Common myeloid progenitor, CD34-positive (primary cell): ENCODE measurements around the gene MYOM3.

Source experiments
- CTCF ChIA-PET: fragments of 350-600 bp; sonication (Branson Sonifier 250); formaldehyde crosslinking; loops from one replicate; lab custom pipeline; 2021; ENCODE audit warnings: antibody characterized with exemption; lab: Charles Lee
- POLR2A ChIA-PET: fragments of 350-600 bp; sonication (Branson Sonifier 250); formaldehyde crosslinking; loops from one replicate; lab custom pipeline; 2021; ENCODE audit warnings: antibody characterized with exemption; lab: Charles Lee
- DNase-seq, 3 donors: peaks; one replicate each; pipeline versions ENCODE4 v3.0.0 to v3.0.0-alpha.2; 2013
- H3K27ac ChIP-seq, 2 experiments: 1 replicate in 1 of 2; 2 replicates in 1 of 2; pipeline ENCODE4 v1.7.0; 2013; ENCODE audit warnings: inconsistent platforms in 2 of 2, low read length in 2 of 2, mild to moderate bottlenecking in 2 of 2, low read depth in 1 of 2, moderate library complexity in 1 of 2; ENCODE audit not compliant: severe bottlenecking in 2 of 2, insufficient read depth in 1 of 2, poor library complexity in 1 of 2
- H3K27me3 ChIP-seq, 5 experiments: replicated peaks in 2 of 5; 1 replicate in 3 of 5; 2 replicates in 2 of 5; pipeline versions ENCODE4 v1.6.1 to v1.7.0; 2013; ENCODE audit warnings: low read length in 4 of 5, mild to moderate bottlenecking in 2 of 5, moderate library complexity in 2 of 5, inconsistent platforms in 1 of 5; ENCODE audit not compliant: insufficient read depth in 5 of 5, control insufficient read depth in 4 of 5
- H3K36me3 ChIP-seq, 4 experiments: 1 replicate in 2 of 4; 2 replicates in 2 of 4; pipeline versions ENCODE4 v1.6.1 to v1.7.0; 2013; ENCODE audit warnings: low read length in 3 of 4, control low read depth in 1 of 4, mild to moderate bottlenecking in 1 of 4; ENCODE audit not compliant: control insufficient read depth in 4 of 4, insufficient read depth in 4 of 4
- H3K4me1 ChIP-seq, 4 experiments: 1 replicate in 3 of 4; 2 replicates in 1 of 4; pipeline versions ENCODE4 v1.6.1 to v1.7.1; 2013; ENCODE audit warnings: low read length in 3 of 4, mild to moderate bottlenecking in 3 of 4, control low read depth in 1 of 4, inconsistent platforms in 1 of 4, moderate library complexity in 1 of 4; ENCODE audit not compliant: control insufficient read depth in 4 of 4, insufficient read depth in 4 of 4; ENCODE audit errors: control extremely low read depth in 1 of 4
- H3K4me3 ChIP-seq, 7 experiments: 1 replicate in 4 of 7; 2 replicates in 3 of 7; pipeline versions ENCODE4 v1.5.1 to v1.7.0; 2013; ENCODE audit warnings: mild to moderate bottlenecking in 7 of 7, low read length in 6 of 7, moderate library complexity in 6 of 7, inconsistent platforms in 2 of 7, low read depth in 2 of 7, control low read depth in 1 of 7; ENCODE audit not compliant: insufficient read depth in 4 of 7, control insufficient read depth in 1 of 7; ENCODE audit errors: extremely low read depth in 1 of 7
- H3K9me3 ChIP-seq, 5 experiments: 1 replicate in 4 of 5; 2 replicates in 1 of 5; pipeline versions ENCODE4 v1.6.1 to v1.7.1; 2013; ENCODE audit warnings: low read length in 4 of 5, mild to moderate bottlenecking in 2 of 5, inconsistent platforms in 1 of 5, low read depth in 1 of 5, moderate library complexity in 1 of 5; ENCODE audit not compliant: control insufficient read depth in 4 of 5, insufficient read depth in 2 of 5; ENCODE audit errors: control extremely low read depth in 1 of 5
- WGBS: methylation state at CpG from one replicate; pipeline ENCODE4 v1.1.5; 2013; ENCODE audit not compliant: insufficient coverage; 5-methylcytosine and 5-hydroxymethylcytosine counted together

Gene MYOM3

DNA sequence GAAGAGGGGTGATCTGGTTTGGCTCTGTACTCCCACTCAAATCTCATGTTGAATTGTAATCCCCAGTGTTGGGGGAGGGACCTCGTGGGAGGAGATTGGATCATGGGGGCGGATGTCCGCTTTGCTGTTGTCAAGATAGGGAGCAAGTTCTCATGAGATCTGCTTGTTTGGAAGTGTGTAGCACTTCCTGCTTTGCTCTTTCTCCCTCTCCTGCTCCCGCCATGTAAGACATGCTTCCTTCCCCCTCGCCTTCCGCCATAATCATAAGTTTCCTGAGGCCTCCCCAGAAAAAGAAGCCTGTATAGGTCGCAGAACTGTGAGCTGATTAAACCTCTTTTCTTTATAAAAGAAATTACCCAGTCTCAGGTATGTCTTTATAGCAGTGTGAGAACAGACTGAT is 27.9 kb downstream of the MYOM3 start:
- POLR2A ChIA-PET, result no interaction called here
- no peaks in the 10 kb centered on the region for H3K9me3 ChIP-seq
- H3K27me3 ChIP-seq, result peaks cover 0 to 4% (median 0%) of the 10 kb centered on the region in 5 experiments
- H3K4me3 ChIP-seq, result no peak overlapping the region
- WGBS, result no CpG with 5 or more reads among the region's 7 CpGs
- H3K36me3 ChIP-seq, result no peaks in the 10 kb centered on the region
- CTCF ChIA-PET, result no interaction called here
- no peak overlapping the region for H3K27ac ChIP-seq
- no peak for DNase-seq
- H3K4me1 ChIP-seq, result no peaks in the 10 kb centered on the region

DNA sequence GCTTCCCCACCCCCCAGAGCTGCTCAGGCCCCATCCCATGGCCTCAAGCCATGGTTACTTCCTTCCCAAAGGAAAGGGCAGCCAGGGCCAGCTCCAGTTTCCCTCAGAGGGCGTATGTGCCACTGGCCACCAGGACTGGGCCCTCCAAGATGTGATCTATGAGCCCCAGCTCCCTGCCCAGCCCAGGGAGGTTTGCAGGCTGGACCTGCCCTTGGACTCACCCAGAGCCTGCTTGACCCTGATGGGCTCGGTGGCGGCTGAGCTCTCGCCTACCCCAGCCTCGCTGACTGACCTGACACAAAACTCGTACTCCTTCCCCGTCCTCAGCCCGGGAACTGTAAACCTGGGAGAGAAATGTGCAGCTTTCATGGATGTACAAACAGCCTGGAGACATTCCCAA is 29.6 kb downstream of the MYOM3 start:
- no peak overlapping the region for H3K27ac ChIP-seq
- WGBS, result 95% methylated on average over 8 of the region's 8 CpGs
- DNase-seq, result no peak
- H3K36me3 ChIP-seq, result no peaks in the 10 kb centered on the region
- peaks cover 0 to 4% (median 0%) of the 10 kb centered on the region in 5 experiments for H3K27me3 ChIP-seq
- H3K4me3 ChIP-seq, result no peak overlapping the region
- H3K9me3 ChIP-seq, result no peaks in the 10 kb centered on the region
- no peaks in the 10 kb centered on the region for H3K4me1 ChIP-seq
- ChIA-PET CTCF (interaction anchor here (1.2 kb wide), 1 partner anchor 11 kb away, joined by 3 read pairs; no protein-coding TSS in a partner anchor), POLR2A (no interaction called here)

DNA sequence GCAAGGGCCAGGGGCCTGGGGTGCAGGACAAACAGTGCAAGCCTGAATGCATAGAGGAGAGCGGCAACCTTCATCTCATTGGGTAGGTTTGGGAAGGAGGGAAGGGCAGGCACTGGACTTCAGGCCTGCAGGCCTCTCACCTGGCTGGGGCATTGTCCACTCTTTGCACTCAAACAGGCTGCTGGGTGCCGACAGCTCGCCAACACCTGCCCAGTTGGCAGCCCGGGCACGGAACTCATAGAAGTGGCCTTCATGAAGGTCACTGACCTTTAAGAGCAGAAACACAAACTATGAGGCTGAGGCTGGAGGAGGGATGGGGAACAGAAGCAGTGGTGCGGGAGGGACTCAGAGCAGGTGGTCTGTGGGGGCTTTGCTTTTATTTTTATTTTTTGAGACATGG is 30.7 kb downstream of the MYOM3 start:
- WGBS, result 100% methylated on average over 5 of the region's 6 CpGs
- ChIA-PET POLR2A (no interaction called here), CTCF (interaction anchor here (1.2 kb wide), 1 partner anchor 10 kb away, joined by 3 read pairs; no protein-coding TSS in a partner anchor)
- Histone ChIP-seq H3K4me1 (no peaks in the 10 kb centered on the region), H3K4me3 (no peak overlapping the region), H3K9me3 (no peaks in the 10 kb centered on the region), H3K27me3 (peaks cover 0 to 4% (median 0%) of the 10 kb centered on the region in 5 experiments), H3K36me3 (no peaks in the 10 kb centered on the region), H3K27ac (no peak overlapping the region)
- no peak for DNase-seq

DNA sequence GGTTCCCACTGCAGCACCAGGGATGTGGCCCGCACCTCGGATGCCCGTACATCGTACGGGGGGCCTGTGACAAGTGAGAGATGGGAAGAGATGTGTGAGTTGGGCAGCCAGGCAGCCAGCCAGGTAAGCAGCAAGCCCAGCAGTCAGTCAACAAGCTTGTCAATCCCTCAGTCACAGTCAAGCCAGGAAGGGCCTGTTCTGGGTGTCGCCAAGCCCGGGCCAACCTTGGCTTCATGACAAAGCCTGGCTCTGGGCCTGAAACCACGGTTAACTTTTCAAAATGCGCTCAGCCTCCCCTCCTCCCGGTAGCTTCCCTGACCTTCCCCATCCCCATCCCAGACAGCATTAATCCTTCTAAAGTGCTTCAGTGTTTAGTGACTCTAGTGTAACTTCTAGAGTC is 31.8 kb downstream of the MYOM3 start:
- Histone ChIP-seq H3K27me3 (peaks cover 0 to 7% (median 0%) of the 10 kb centered on the region in 5 experiments), H3K36me3 (no peaks in the 10 kb centered on the region), H3K4me3 (no peak overlapping the region), H3K4me1 (no peaks in the 10 kb centered on the region), H3K27ac (no peak overlapping the region), H3K9me3 (no peaks in the 10 kb centered on the region)
- WGBS, result 91% methylated on average over 7 of the region's 10 CpGs
- CTCF ChIA-PET, result interaction anchor here (0.8 kb wide), 1 partner anchor 9 kb away, joined by 3 read pairs; no protein-coding TSS in a partner anchor
- POLR2A ChIA-PET, result no interaction called here
- no peak for DNase-seq

DNA sequence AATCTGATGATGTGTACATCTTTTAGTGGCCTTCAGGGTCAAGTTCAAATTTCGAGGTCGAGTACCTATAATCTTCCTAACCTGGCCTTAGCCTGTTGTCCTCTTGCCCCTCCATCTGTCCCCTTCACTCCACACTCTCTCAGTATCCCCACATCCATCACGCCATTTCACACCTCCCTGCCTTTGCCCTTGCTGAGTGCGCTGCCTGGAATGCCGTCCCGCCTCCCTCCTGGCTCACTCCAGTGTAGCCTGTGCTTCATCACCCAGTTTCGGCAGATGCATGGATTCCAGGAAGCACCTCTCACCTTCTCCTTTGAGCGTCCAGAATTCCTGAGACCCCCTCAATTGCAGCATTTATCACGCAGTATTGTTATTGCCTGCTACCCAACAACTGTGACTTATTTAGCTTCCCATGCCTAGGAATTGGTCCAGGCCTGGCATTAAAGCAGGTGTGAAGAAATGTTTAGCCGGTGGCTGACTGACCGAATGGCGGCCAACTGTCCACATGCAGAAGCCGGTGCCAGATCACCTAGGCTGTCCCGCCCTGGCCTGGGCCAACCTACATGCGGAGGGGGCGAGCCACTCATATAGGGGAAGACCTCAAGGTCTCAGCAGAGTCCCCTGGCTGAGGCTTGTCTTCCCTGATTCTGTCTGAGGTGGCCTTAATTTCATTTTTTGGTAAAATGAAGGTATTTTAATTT is 34.5 kb downstream of the MYOM3 start:
- H3K4me1 ChIP-seq, result no peaks in the 10 kb centered on the region
- H3K4me3 ChIP-seq, result no peak overlapping the region
- WGBS, result over 99% methylated on average over 16 of the region's 16 CpGs
- ChIA-PET POLR2A (no interaction called here), CTCF (no interaction called here)
- H3K27me3 ChIP-seq, result peaks cover 0 to 4% (median 0%) of the 10 kb centered on the region in 5 experiments
- H3K9me3 ChIP-seq, result no peaks in the 10 kb centered on the region
- DNase-seq, result no peak
- H3K27ac ChIP-seq, result no peak overlapping the region
- H3K36me3 ChIP-seq, result no peaks in the 10 kb centered on the region

GRCh38 chr1:24075946-24076345 is 36.0 kb downstream of the MYOM3 start:
- peaks cover 0 to 6% (median 0%) of the 10 kb centered on the region in 5 experiments for H3K27me3 ChIP-seq
- ChIA-PET POLR2A (no interaction called here), CTCF (no interaction called here)
- no peak for DNase-seq
- peaks cover 0 to 3% (median under 1%) of the 10 kb centered on the region in 4 experiments for H3K4me1 ChIP-seq
- 95% methylated on average over 8 of the region's 8 CpGs for WGBS
- no peaks in the 10 kb centered on the region for H3K9me3 ChIP-seq
- H3K27ac ChIP-seq, result no peak overlapping the region
- no peaks in the 10 kb centered on the region for H3K36me3 ChIP-seq
- H3K4me3 ChIP-seq, result no peak overlapping the region

- ChIA-PET POLR2A (no interaction called here), CTCF (no interaction called here)
- H3K36me3 ChIP-seq, result no peaks in the 10 kb centered on the region
- no peak overlapping the region for H3K4me3 ChIP-seq
- peaks cover 0 to 3% (median 2%) of the 10 kb centered on the region in 4 experiments for H3K4me1 ChIP-seq
- peaks cover 0 to 6% (median 0%) of the 10 kb centered on the region in 5 experiments for H3K27me3 ChIP-seq
- H3K9me3 ChIP-seq, result no peaks in the 10 kb centered on the region
- H3K27ac ChIP-seq, result no peak overlapping the region
- WGBS, result 100% methylated on average over 1 of the region's 4 CpGs
- DNase-seq, result no peak
These were observed 36.4 kb downstream of the MYOM3 start for GRCh38 chr1:24075590-24075854.
